Lung microvascular endothelial cell (primary cell): ENCODE measurements around the gene APMAP. TPM values are rescaled to one million over a fixed set of nuclear protein-coding genes. Genes with fewer than 3 reads are reported as not detected.

ENCODE experiments used
- total RNA-seq: library from RNA; depleted of rRNA; stranded (reverse); fragments of >200 nt; gene quantifications from 2 replicates; pipeline ENCODE4 v1.2.1, GENCODE V29; 2014

Gene APMAP
- total RNA-seq, 1 donor from 2014 or later = 63.9 TPM

Other genes with a start within 250 kb of the APMAP start
- not detected in 2 replicates for gene CST7, start 43.5 kb downstream of the APMAP start, total RNA-seq
- gene ACSS1, start 65.4 kb upstream of the APMAP start, total RNA-seq = 7.2 and 13.9 TPM in 2 replicates
- not detected in 2 replicates for gene VSX1, start 89.4 kb upstream of the APMAP start, total RNA-seq
- gene ENTPD6, start 203.0 kb upstream of the APMAP start, total RNA-seq = 29.9 and 51.4 TPM in 2 replicates